IMR-90 (cell line): ENCODE results near the gene TREM2.
A peak's percentile ranks its signal among the peaks of the same experiment; 100 is the strongest.

Experiments used
- BHLHE40 ChIP-seq: fragments of 150-350 bp; IDR thresholded peaks from 2 replicates; pipeline ENCODE4 v1.6.1; 2016; ENCODE audit warnings: mild to moderate bottlenecking, low read depth, low read length
- CTCF ChIP-seq: conservative IDR thresholded peaks from 2 replicates; pipeline ENCODE4 v1.5.1; 2012; ENCODE audit warnings: mild to moderate bottlenecking, low read depth, low read length, improper control_type of control experiment

GRCh38 chr6:41182069-41183034, 19.4 kb upstream of the TREM2 start:
- TF ChIP-seq CTCF = peak; percentile 58
- no peak for TF ChIP-seq BHLHE40
